ENCODE data around the gene PRPF6.
"Not testable (repeated sequence)": the region's sequence is repeated elsewhere in the genome, so short reads cannot be mapped to it uniquely, and the experiment has no call there.

PRPF6 gene

DNA sequence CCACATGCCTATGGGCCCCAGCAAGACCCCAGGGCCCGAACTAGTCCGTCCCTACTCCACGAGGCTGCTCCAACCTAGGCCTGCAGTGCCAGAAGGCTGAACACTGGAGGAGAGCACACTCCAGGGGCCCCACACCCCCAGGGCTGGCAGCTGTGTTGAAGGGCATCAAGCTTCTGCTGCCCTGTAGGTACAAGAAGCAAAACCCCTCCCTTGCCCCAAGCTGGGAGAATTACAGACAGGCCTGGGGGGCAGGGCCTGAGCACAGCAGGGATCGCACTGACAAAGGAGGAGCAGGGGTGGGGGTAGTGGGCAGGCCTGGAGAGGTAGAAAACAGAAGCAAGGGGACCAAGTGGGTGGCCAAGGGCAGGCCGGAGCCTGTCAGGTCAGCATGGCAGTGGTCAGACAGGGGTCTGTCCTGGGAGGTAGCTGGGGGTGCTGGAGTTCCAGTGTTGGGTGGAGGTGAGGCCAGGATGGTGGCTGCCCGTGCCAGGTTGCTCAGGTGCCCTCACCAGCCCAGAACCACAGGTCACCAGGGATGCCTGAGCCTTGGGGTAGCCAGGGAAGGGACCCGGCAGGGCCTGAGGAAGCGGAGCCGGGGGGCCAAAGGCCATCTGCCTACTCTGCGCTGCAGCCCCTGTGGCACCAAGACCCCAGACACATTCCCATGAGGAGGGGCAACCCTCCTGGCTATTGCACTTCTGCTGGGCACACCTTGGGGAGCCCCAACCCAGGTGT is 21.8 kb upstream of the PRPF6 start:
- ATAC-seq = no peak
- TF ChIP-seq CSRNP3 (CRISPR knock-in tag; IDR thresholded peaks at IDR 0.05) = no peak

- ATAC-seq = no peak
- no peak for TF ChIP-seq OSR1 (CRISPR knock-in tag; IDR thresholded peaks at IDR 0.05)
- TF ChIP-seq, protein P1, sequence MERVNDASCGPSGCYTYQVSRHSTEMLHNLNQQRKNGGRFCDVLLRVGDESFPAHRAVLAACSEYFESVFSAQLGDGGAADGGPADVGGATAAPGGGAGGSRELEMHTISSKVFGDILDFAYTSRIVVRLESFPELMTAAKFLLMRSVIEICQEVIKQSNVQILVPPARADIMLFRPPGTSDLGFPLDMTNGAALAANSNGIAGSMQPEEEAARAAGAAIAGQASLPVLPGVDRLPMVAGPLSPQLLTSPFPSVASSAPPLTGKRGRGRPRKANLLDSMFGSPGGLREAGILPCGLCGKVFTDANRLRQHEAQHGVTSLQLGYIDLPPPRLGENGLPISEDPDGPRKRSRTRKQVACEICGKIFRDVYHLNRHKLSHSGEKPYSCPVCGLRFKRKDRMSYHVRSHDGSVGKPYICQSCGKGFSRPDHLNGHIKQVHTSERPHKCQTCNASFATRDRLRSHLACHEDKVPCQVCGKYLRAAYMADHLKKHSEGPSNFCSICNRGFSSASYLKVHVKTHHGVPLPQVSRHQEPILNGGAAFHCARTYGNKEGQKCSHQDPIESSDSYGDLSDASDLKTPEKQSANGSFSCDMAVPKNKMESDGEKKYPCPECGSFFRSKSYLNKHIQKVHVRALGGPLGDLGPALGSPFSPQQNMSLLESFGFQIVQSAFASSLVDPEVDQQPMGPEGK (CRISPR knock-in tag; IDR thresholded peaks at IDR 0.05; ENCODE audit: borderline replicate concordance) = no peak
- no peak for TF ChIP-seq ZNF70 (CRISPR knock-in tag; IDR thresholded peaks at IDR 0.05)
- TF ChIP-seq BACH2 (CRISPR knock-in tag; IDR thresholded peaks at IDR 0.05; ENCODE audit: borderline replicate concordance) = no peak
- TF ChIP-seq ZNF8 (CRISPR knock-in tag; IDR thresholded peaks at IDR 0.05) = no peak
- TF ChIP-seq TCF4 (CRISPR knock-in tag; IDR thresholded peaks at IDR 0.05; ENCODE audit: borderline replicate concordance) = no peak
Measured at GRCh38 chr20:63959699-63960075, 21.2 kb upstream of the PRPF6 start.

DNA sequence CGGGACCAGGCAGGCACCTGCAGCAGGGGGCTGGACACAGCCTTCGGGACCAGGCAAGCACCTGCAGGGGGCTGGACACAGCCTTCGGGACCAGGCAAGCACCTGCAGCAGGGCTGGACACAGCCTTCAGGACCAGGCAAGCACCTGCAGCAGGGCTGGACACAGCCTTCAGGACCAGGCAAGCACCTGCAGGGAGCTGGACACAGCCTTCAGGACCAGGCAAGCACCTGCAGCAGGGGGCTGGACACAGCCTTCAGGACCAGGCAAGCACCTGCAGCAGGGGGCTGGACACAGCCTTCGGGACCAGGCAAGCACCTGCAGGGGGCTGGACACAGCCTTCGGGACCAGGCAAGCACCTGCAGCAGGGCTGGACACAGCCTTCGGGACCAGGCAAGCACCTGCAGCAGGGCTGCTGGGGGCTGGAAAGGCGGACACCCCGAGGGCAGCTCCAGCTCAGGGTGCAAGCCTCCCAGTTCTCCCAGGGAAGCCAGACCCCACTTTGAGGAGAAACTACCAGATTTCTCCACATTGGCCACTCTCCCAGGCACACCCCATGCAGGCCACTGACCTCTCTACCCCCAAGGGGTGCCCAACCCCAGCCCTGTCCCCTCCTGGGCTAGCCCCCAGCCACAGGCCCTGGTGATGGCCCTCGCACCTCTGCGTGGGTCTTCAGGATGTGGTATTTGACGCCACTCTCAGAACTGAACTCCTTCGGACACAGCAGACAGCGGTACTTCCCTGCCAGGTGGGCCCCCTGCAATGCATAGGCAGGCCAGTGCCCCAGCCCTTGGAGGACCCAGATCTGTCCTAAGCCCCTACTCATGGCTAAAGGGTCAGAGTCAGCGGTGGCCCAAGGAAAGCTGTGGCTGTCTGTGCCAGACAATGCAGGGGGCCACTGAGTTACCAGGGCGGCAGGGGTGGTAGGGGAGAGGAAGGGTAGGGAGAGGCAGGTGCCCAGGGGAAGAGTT is 20.0 kb upstream of the PRPF6 start:
- not testable (repeated sequence) for ATAC-seq

GRCh38 chr20:63961664-63962425 is 19.1 kb upstream of the PRPF6 start:
- TF ChIP-seq SNAI2 (CRISPR knock-in tag; IDR thresholded peaks at IDR 0.05) = no peak
- TF ChIP-seq CSRNP3 (CRISPR knock-in tag; IDR thresholded peaks at IDR 0.05) = no peak
- no peak for TF ChIP-seq ISL1 (CRISPR knock-in tag; IDR thresholded peaks at IDR 0.05)
- no peak for TF ChIP-seq RARB (CRISPR knock-in tag; IDR thresholded peaks at IDR 0.05)
- TF ChIP-seq ARNTL (CRISPR knock-in tag; IDR thresholded peaks at IDR 0.05; ENCODE audit: borderline replicate concordance, low read depth) = no peak
- TF ChIP-seq BACH2 (CRISPR knock-in tag; IDR thresholded peaks at IDR 0.05; ENCODE audit: borderline replicate concordance) = no peak
- no peak for TF ChIP-seq ZNF8 (CRISPR knock-in tag; IDR thresholded peaks at IDR 0.05)
- no peak for TF ChIP-seq ZNF70 (CRISPR knock-in tag; IDR thresholded peaks at IDR 0.05)
- TF ChIP-seq TOX (CRISPR knock-in tag; IDR thresholded peaks at IDR 0.05; ENCODE audit: borderline replicate concordance) = no peak
- no peak for TF ChIP-seq ZFP3 (CRISPR knock-in tag; IDR thresholded peaks at IDR 0.05)
- TF ChIP-seq, protein P2, sequence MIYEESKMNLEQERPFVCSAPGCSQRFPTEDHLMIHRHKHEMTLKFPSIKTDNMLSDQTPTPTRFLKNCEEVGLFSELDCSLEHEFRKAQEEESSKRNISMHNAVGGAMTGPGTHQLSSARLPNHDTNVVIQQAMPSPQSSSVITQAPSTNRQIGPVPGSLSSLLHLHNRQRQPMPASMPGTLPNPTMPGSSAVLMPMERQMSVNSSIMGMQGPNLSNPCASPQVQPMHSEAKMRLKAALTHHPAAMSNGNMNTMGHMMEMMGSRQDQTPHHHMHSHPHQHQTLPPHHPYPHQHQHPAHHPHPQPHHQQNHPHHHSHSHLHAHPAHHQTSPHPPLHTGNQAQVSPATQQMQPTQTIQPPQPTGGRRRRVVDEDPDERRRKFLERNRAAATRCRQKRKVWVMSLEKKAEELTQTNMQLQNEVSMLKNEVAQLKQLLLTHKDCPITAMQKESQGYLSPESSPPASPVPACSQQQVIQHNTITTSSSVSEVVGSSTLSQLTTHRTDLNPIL (CRISPR knock-in tag; IDR thresholded peaks at IDR 0.05; ENCODE audit: low read depth) = no peak
- TF ChIP-seq, protein P3, sequence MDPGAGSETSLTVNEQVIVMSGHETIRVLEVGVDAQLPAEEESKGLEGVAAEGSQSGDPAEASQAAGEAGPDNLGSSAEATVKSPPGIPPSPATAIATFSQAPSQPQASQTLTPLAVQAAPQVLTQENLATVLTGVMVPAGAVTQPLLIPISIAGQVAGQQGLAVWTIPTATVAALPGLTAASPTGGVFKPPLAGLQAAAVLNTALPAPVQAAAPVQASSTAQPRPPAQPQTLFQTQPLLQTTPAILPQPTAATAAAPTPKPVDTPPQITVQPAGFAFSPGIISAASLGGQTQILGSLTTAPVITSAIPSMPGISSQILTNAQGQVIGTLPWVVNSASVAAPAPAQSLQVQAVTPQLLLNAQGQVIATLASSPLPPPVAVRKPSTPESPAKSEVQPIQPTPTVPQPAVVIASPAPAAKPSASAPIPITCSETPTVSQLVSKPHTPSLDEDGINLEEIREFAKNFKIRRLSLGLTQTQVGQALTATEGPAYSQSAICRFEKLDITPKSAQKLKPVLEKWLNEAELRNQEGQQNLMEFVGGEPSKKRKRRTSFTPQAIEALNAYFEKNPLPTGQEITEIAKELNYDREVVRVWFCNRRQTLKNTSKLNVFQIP (CRISPR knock-in tag; IDR thresholded peaks at IDR 0.05; ENCODE audit: borderline replicate concordance, low read depth) = no peak
- no peak for TF ChIP-seq CSDC2 (CRISPR knock-in tag; IDR thresholded peaks at IDR 0.05)
- TF ChIP-seq, protein P1 (CRISPR knock-in tag; IDR thresholded peaks at IDR 0.05; ENCODE audit: borderline replicate concordance) = no peak
- no peak for TF ChIP-seq PPARA (CRISPR knock-in tag; IDR thresholded peaks at IDR 0.05; ENCODE audit: borderline replicate concordance)
- no peak for TF ChIP-seq ESRRG (CRISPR knock-in tag; IDR thresholded peaks at IDR 0.05)
- no peak for ATAC-seq

All from SK-N-SH treated with all-trans-retinoic acid at 6 μM for 48 hours (cell line).